Esophagus muscularis mucosa (tissue), 4 donors: ENCODE results near the gene KCNJ10. TPM values are rescaled to one million over a fixed set of nuclear protein-coding genes. Genes with fewer than 3 reads are reported as not detected.
A peak's percentile ranks its signal among the peaks of the same experiment; 100 is the strongest.

Experiments used
- DNase-seq: peaks from one replicate; pipeline ENCODE4 v3.0.0-alpha.2; 2017; ENCODE audit errors: extremely low spot score
- H3K27ac ChIP-seq, 4 donors: fragments of 200-600 bp; sonication (generic); replicated peaks in 1 of 4; 1 replicate in 3 of 4; 2 replicates in 1 of 4; pipeline ENCODE4 v1.5.1; 2016 to 2019; ENCODE audit warnings: mild to moderate bottlenecking in 1 of 4
- H3K27me3 ChIP-seq, 4 donors: fragments of 200-600 bp; sonication (generic); one replicate each; pipeline versions ENCODE4 v1.5.1 to v1.6.0; 2016 to 2019
- H3K36me3 ChIP-seq, 4 donors: fragments of 200-600 bp; sonication (generic); one replicate each; pipeline ENCODE4 v1.5.1; 2016 to 2019
- H3K4me1 ChIP-seq, 4 donors: fragments of 200-600 bp; sonication (generic); one replicate each; pipeline ENCODE4 v1.5.1; 2016 to 2019
- H3K4me3 ChIP-seq, 4 donors: fragments of 200-600 bp; sonication (generic); 1 replicate in 2 of 4; 2 replicates in 2 of 4; pipeline ENCODE4 v1.5.1; 2016 to 2019; ENCODE audit warnings: mild to moderate bottlenecking in 4 of 4, moderate library complexity in 1 of 4
- H3K9me3 ChIP-seq, 4 donors: fragments of 200-600 bp; sonication (generic); 1 replicate in 3 of 4; 2 replicates in 1 of 4; pipeline ENCODE4 v1.5.1; 2016 to 2019
- CTCF ChIP-seq, 3 experiments: fragments of 200-600 bp in 2 of 3; fragments of 450-650 bp in 1 of 3; sonication (generic) in 2 of 3; IDR thresholded peaks; one replicate each; pipeline ENCODE4 v1.5.1; 2017 to 2019; ENCODE audit warnings: antibody characterized with exemption in 3 of 3, mild to moderate bottlenecking in 2 of 3, moderate library complexity in 1 of 3
- EP300 ChIP-seq: sonication (generic); formaldehyde crosslinking; IDR thresholded peaks from one replicate; pipeline ENCODE4 v1.6.1; 2017; ENCODE audit warnings: antibody characterized with exemption
- POLR2A ChIP-seq: fragments of 450-650 bp; IDR thresholded peaks from one replicate; pipeline ENCODE4 v1.6.1; 2017; ENCODE audit warnings: antibody characterized with exemption, moderate library complexity, mild to moderate bottlenecking, low read depth
- POLR2AphosphoS5 ChIP-seq, 2 donors: sonication (generic); formaldehyde crosslinking; IDR thresholded peaks; one replicate each; pipeline ENCODE4 v1.6.1; 2017; ENCODE audit warnings: antibody characterized with exemption in 2 of 2
- WGBS: methylation state at CpG from one replicate; pipeline ENCODE4 v1.1.5; 2018; 5-methylcytosine and 5-hydroxymethylcytosine counted together
- intact Hi-C: fragments of 100-400 bp; cut with DNase I; formaldehyde crosslinking; loops from one replicate; pipeline ENCODE4 v1.15.1; 2023
- total RNA-seq, 4 donors: library from RNA; depleted of rRNA; stranded (reverse); fragments of >200 nt; gene quantifications; one replicate each; pipeline versions ENCODE4 v1.1.0 to v1.2.1, GENCODE V29; 2016

The KCNJ10 gene
- total RNA-seq, 4 donors from 2014 or later: 0.06 TPM; not detected in 3

- H3K4me1 ChIP-seq: peaks cover 7 to 22% (median 15%) of the 10 kb centered on the region in 4 donors
- H3K36me3 ChIP-seq: no peaks in the 10 kb centered on the region
- H3K4me3 ChIP-seq: no peak within 1 kb of the TSS
- H3K9me3 ChIP-seq: no peaks in the 10 kb centered on the region
- intact Hi-C loops: loop anchor here (10.0 kb wide), 1 partner anchor 293 kb away; no protein-coding TSS in a partner anchor
- H3K27ac ChIP-seq: no peak within 1 kb of the TSS
- 23% methylated on average over 12 of the region's 14 CpGs for WGBS
- TF ChIP-seq CTCF (IDR thresholded peaks at IDR 0.05) (no peak), EP300 (no peak), POLR2A (no peak)
- DNase-seq: no peak
- H3K27me3 ChIP-seq: peaks cover 0 to 67% (median 32%) of the 10 kb centered on the region in 4 donors
Measured at GRCh38 chr1:160081261-160081936, 11.4 kb upstream of the KCNJ10 start, which contains the start of gene KCNJ9. TSS of gene KCNJ9 (plus strand) at chr1:160081538. CDS start at chr1:160084031, 2,493 bp downstream.

- 50% methylated on average over 6 of the region's 6 CpGs for WGBS
- Histone ChIP-seq H3K4me3 (no peak overlapping the region), H3K9me3 (no peaks in the 10 kb centered on the region), H3K4me1 (peaks cover 7 to 14% (median 12%) of the 10 kb centered on the region in 4 donors), H3K27me3 (peaks cover 0 to 67% (median 32%) of the 10 kb centered on the region in 4 donors), H3K27ac (no peak overlapping the region), H3K36me3 (no peaks in the 10 kb centered on the region)
- no peak for TF ChIP-seq POLR2AphosphoS5 (IDR thresholded peaks at IDR 0.05)
- no peak for TF ChIP-seq CTCF (IDR thresholded peaks at IDR 0.05)
- no peak for TF ChIP-seq EP300
- no peak for TF ChIP-seq POLR2A
- DNase-seq: no peak
- intact Hi-C loops: loop anchor here (10.0 kb wide), 1 partner anchor 294 kb away; no protein-coding TSS in a partner anchor
Measured at GRCh38 chr1:160080381-160081100, 10.6 kb upstream of the KCNJ10 start.

- DNase-seq: no peak
- intact Hi-C loops: no loop called here
- no peak for TF ChIP-seq POLR2AphosphoS5 (IDR thresholded peaks at IDR 0.05)
- TF ChIP-seq CTCF (IDR thresholded peaks at IDR 0.05): no peak
- TF ChIP-seq EP300: no peak
- TF ChIP-seq POLR2A: no peak
- H3K27ac ChIP-seq: no peak overlapping the region
- no peaks in the 10 kb centered on the region for H3K9me3 ChIP-seq
- H3K4me3 ChIP-seq: no peak overlapping the region
- no peaks in the 10 kb centered on the region for H3K36me3 ChIP-seq
- 67% methylated on average over 4 of the region's 4 CpGs for WGBS
- peaks cover 0 to 64% (median 31%) of the 10 kb centered on the region in 4 donors for H3K27me3 ChIP-seq
- peaks cover 7 to 12% (median 11%) of the 10 kb centered on the region in 4 donors for H3K4me1 ChIP-seq
Measured at GRCh38 chr1:160079448-160079847, 9.5 kb upstream of the KCNJ10 start.

GRCh38 chr1:160078512-160079195, 8.7 kb upstream of the KCNJ10 start:
- Histone ChIP-seq H3K27ac (no peak overlapping the region), H3K4me3 (no peak overlapping the region), H3K9me3 (no peaks in the 10 kb centered on the region), H3K27me3 (peaks cover 0 to 58% (median 30%) of the 10 kb centered on the region in 4 donors), H3K36me3 (no peaks in the 10 kb centered on the region), H3K4me1 (peaks cover 1 to 4% (median 4%) of the 10 kb centered on the region in 4 donors)
- DNase-seq: no peak
- intact Hi-C loops: no loop called here
- WGBS: 21% methylated on average over 8 of the region's 8 CpGs
- TF ChIP-seq POLR2A: no peak
- TF ChIP-seq POLR2AphosphoS5 (IDR thresholded peaks at IDR 0.05): no peak
- TF ChIP-seq CTCF (IDR thresholded peaks at IDR 0.05): peak; percentile 40 to 55 (median 46)
